Activated naive CD4-positive, alpha-beta T cell treated with anti-CD3 and anti-CD28 coated beads for 36 hours (primary cell): ENCODE measurements around the gene PHLPP1. TPM values are rescaled to one million over a fixed set of nuclear protein-coding genes. Genes with fewer than 3 reads are reported as not detected.
"Not testable (repeated sequence)": the region's sequence is repeated elsewhere in the genome, so short reads cannot be mapped to it uniquely, and the experiment has no call there.

ENCODE experiments used
- CTCF ChIA-PET: fragments of 350-600 bp; sonication (Branson Sonifier 250); formaldehyde crosslinking; loops from one replicate; lab custom pipeline; 2021; ENCODE audit warnings: antibody characterized with exemption; lab: Charles Lee
- DNase-seq: peaks from one replicate; pipeline ENCODE4 v3.0.0-alpha.2; 2020
- H3K27ac Mint-ChIP-seq: one replicate; pipeline ENCODE4 v1.8.0; 2021; ENCODE audit warnings: mild to moderate bottlenecking, mixed read lengths
- H3K27me3 Mint-ChIP-seq: one replicate; pipeline ENCODE4 v1.8.0; 2021; ENCODE audit warnings: low read depth, mixed read lengths
- H3K36me3 Mint-ChIP-seq: one replicate; pipeline ENCODE4 v1.8.0; 2021; ENCODE audit warnings: low read depth, mixed read lengths
- H3K4me1 Mint-ChIP-seq: one replicate; pipeline ENCODE4 v1.8.0; 2021; ENCODE audit warnings: low read depth, mixed read lengths
- H3K4me3 Mint-ChIP-seq: one replicate; pipeline ENCODE4 v1.8.0; 2021; ENCODE audit warnings: mild to moderate bottlenecking, moderate library complexity, mixed read lengths
- H3K9me3 Mint-ChIP-seq: one replicate; pipeline ENCODE4 v1.8.0; 2021; ENCODE audit warnings: mixed read lengths
- intact Hi-C: fragments of 100-400 bp; cut with micrococcal nuclease; formaldehyde crosslinking; loops from one replicate; pipeline ENCODE4 v1.15.1; 2023
- total RNA-seq, 2 experiments: library from RNA; stranded (reverse); gene quantifications; one replicate each; pipeline ENCODE4 v1.2.3, GENCODE V29; 2021

PHLPP1 gene
- total RNA-seq, 2 experiments from 2014 or later = 6.5 to 7.2 TPM

DNA sequence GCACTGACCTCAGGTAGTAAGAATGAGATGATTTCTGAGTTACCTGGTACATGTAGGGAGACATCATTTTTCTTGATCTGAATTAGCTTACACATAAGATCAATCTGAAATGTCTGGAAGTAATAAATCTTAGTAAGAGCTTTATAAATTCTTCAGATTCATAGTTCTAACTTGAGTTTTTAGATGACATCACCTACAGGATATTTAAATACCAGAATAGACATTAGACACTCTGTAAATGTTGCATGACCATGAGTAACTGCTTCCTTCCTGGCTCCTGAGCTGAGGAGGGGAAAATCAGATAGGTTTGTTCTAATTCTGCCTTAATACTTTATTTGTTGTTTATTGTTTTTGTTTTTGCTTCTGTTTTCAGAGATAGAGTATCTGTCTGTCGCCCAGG lies 181.8 kb downstream of the PHLPP1 start:
- Mint-ChIP-seq H3K9me3 (no peaks in the 10 kb centered on the region), H3K36me3 (peaks cover 4% of the 10 kb centered on the region), H3K27ac (no peak overlapping the region), H3K27me3 (no peaks in the 10 kb centered on the region), H3K4me1 (no peaks in the 10 kb centered on the region), H3K4me3 (no peak overlapping the region)
- intact Hi-C loops = no loop called here
- CTCF ChIA-PET = no interaction called here
- DNase-seq = no peak

DNA sequence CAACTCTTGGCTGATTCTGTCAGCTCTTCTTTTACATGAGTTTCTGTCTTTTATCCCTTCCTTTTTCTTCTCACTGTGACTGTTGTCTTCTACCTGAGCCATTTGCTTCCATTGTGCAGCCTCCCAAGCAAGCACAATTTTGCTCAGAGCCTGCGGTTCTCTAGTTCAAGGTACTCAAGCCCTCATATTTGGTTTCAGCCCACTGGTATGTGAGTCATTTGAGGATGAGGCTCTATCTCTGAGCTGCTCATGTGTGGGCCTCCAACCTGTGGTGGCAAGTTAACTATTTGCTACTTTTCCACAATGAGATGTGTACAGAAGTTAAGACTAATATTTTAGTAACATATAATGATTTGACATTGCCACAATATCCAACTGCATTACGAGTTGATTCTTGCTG lies 183.0 kb downstream of the PHLPP1 start:
- DNase-seq = no peak
- intact Hi-C loops = no loop called here

DNA sequence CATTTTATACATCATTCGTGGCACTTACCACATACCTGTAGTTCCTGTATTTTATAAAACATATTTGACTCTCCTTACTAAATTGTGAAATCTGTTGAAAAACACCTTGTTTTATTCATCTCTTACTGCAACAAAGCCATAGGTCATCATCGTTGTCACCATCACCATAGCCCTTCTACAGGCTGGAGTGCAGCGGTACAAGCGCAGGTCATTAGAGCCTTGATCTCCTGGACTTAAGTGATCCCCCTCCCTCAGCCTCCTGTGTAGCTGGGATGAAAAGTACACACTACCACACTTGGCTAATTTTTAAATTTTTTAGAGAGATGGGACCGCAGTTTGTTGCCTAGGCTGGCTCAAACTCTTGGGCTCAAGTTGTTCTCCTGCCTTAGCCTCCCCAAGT lies 184.2 kb downstream of the PHLPP1 start:
- Mint-ChIP-seq H3K27me3 (no peaks in the 10 kb centered on the region), H3K27ac (no peak overlapping the region), H3K36me3 (peaks cover 9% of the 10 kb centered on the region), H3K4me3 (no peak overlapping the region), H3K4me1 (no peaks in the 10 kb centered on the region), H3K9me3 (no peaks in the 10 kb centered on the region)
- DNase-seq = no peak
- CTCF ChIA-PET = no interaction called here
- intact Hi-C loops = no loop called here

More for the DNA sequence above, 183.0 kb downstream of the PHLPP1 start:
- CTCF ChIA-PET = no interaction called here
- Mint-ChIP-seq H3K4me1 (no peaks in the 10 kb centered on the region), H3K27me3 (no peaks in the 10 kb centered on the region), H3K4me3 (no peak overlapping the region), H3K27ac (no peak overlapping the region), H3K36me3 (peaks cover 4% of the 10 kb centered on the region), H3K9me3 (no peaks in the 10 kb centered on the region)

DNA sequence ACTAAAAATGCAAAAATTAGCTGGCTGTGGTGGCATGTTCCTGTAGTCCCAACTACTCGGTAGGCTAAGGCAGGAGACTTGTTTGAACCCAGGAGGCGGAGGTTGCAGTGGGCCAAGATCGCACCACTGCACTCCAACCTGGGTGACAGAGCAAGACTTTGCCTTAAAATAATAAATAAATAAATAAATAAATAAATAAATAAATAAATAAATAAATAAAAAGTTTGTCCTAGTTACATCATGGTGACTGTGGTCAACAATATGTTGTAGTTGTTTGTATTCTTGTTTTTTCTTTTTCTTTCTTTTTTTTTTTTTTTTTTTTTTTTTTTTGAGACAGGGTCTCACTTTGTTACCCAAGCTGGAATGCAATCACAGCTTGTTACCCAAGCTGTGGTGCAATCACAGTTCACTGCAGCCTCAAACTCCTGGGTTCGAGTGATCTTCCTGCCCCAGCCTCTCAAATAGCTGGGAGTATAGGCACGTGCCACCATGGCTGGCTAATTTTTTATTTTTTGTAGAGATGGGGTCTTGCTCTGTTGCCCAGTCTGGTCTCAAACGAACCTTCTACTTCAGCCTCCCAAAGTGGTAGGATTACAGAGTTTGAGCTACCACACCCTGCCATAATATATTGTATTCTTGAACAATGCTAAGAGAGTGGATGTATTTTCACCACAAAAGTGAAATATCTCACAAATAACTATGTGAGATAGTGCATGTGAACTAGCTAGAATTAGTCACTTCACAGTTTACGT lies 185.0 kb downstream of the PHLPP1 start:
- no peak overlapping the region for H3K4me3 Mint-ChIP-seq
- intact Hi-C loops = no loop called here
- no peaks in the 10 kb centered on the region for H3K4me1 Mint-ChIP-seq
- no peaks in the 10 kb centered on the region for H3K27me3 Mint-ChIP-seq
- H3K27ac Mint-ChIP-seq = no peak overlapping the region
- H3K9me3 Mint-ChIP-seq = no peaks in the 10 kb centered on the region
- H3K36me3 Mint-ChIP-seq = peaks cover 10% of the 10 kb centered on the region
- CTCF ChIA-PET = interaction anchor here (1.2 kb wide), 1 partner anchor 185 kb away, joined by 9 read pairs; no protein-coding TSS in a partner anchor
- no peak for DNase-seq

DNA sequence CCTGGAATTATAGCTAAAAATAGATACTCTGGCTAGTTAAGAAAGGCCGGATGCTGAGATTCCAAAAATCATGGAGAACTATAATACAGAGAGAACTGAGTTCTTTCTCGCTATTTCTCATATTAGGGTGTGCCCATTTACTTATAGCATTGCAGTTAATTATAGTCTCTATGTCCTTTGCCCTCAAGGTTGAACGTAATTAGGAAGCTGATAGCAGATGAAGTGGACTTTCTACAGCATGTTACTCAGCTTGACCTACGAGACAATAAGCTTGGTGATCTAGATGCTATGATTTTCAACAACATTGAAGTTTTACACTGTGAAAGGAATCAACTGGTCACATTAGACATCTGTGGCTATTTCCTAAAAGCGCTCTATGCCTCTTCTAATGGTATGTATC lies 187.4 kb downstream of the PHLPP1 start:
- intact Hi-C loops = no loop called here
- Mint-ChIP-seq H3K4me1 (no peaks in the 10 kb centered on the region), H3K4me3 (no peak overlapping the region), H3K36me3 (peaks cover 12% of the 10 kb centered on the region), H3K27me3 (no peaks in the 10 kb centered on the region), H3K27ac (no peak overlapping the region), H3K9me3 (no peaks in the 10 kb centered on the region)
- DNase-seq = no peak
- CTCF ChIA-PET = interaction anchor here (0.5 to 0.6 kb wide), 2 partner anchors 55 to 615 kb away, joined by 3 to 5 read pairs; no protein-coding TSS in a partner anchor

DNA sequence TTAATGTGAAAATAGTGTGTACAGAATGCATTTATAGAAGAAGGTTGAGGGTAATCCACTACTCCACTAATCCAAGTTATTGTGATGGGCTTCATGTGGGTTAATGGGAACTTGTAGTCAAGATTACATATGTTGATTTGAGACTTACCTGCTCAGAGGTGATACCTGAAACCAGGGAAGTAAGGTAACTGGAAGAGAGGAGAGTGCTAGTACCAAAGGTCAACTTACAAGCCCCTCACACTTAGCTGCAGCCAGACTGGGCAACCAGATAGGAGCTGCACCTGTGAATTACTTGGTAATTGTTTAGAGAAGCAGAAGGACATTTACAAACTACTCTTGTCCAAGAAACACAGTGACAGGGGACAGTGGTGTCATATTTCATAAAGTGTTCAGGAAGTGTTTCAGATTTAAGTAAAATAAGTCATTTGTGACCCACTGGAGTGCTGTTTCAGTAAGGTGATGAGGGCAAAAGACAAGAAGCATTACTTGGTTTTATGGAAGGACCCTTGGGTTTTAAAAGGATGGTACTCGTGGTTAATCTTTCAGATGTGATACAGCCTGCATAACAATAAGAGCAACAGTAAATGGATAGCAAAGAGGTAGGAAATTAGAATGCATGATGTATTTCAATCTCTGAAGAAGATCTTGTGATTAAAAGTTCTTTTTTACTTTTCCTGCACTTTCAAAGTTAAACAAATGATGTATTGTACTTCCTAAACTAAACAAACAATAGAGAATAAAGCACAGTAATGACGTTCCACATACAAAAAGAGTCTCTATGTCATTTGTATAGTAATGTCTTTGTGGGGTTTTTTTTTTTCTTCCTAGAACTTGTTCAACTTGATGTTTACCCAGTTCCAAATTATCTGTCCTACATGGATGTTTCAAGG lies 189.3 kb downstream of the PHLPP1 start:
- Mint-ChIP-seq H3K36me3 (peaks cover 9% of the 10 kb centered on the region), H3K9me3 (no peaks in the 10 kb centered on the region), H3K4me3 (no peak overlapping the region), H3K27ac (no peak overlapping the region), H3K27me3 (no peaks in the 10 kb centered on the region), H3K4me1 (no peaks in the 10 kb centered on the region)
- no peak for DNase-seq
- CTCF ChIA-PET = interaction anchor here (0.6 kb wide), 1 partner anchor 196 kb away, joined by 3 read pairs; no protein-coding TSS in a partner anchor
- intact Hi-C loops = no loop called here

DNA sequence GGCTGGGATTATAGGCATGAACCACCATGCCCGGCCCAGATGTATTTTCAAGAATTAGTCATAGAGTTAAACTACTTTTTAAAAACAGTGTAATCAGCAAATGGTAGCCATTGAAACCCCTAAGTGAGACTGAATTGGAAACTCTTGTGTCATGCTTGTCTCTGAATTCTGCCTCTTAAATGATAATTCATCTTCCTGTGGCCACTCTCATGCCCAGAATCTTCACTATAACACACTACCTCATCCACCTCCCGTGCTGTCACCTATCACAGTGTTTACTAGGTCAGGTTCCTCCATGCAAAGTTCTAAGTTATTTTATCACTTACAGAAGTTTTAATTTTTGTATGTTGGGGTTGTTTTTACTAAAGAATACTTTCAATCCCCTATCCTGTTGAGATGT lies 197.5 kb downstream of the PHLPP1 start:
- Mint-ChIP-seq H3K4me1 (no peaks in the 10 kb centered on the region), H3K4me3 (no peak overlapping the region), H3K36me3 (peaks cover 2% of the 10 kb centered on the region), H3K27me3 (no peaks in the 10 kb centered on the region), H3K27ac (no peak overlapping the region), H3K9me3 (no peaks in the 10 kb centered on the region)
- intact Hi-C loops = no loop called here
- CTCF ChIA-PET = no interaction called here
- DNase-seq = no peak

DNA sequence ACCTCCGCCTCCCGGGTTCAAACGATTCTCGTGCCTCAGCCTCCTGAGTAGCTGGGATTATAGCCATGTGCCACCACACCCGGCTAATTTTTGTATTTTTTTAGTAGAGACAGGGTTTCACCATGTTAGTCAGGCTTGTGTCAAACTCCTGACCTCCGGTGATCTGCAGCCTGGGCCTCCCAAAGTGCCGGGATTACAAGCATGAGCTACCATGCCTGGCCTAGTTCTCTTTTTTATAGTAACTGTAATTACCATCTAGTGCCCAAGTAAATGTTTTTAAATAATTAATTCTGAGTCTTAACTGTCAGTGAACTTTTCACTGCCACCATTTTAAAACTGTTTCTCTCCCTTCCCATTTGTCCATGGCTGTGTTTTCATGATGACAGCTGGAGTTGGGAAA lies 198.5 kb downstream of the PHLPP1 start:
- H3K9me3 Mint-ChIP-seq, DNase-seq, H3K4me1 Mint-ChIP-seq, intact Hi-C loops, H3K27ac Mint-ChIP-seq, H3K27me3 Mint-ChIP-seq, CTCF ChIA-PET, H3K4me3 Mint-ChIP-seq, H3K36me3 Mint-ChIP-seq: not testable (repeated sequence)

DNA sequence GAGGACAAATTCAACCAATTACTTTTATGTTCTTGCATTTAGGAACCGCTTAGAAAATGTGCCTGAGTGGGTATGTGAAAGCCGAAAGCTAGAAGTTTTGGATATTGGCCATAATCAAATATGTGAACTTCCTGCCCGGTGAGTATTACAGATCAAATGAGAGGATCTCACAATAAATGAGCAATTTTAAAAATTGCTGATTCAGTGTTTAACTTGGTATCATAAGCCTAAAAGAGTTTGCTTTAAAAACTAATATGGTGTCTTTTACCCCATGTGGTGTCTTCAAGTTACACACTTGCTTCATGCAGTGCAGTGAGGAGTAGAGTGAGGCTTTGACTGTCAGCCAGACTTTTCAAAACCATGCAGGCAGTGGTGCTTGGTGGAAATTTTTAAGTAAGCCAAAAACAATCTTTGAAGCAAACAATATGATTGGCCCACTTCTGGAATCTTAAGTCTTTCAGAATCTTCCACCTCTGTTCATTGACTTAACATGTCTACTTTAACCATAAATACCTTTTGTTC lies 199.6 kb downstream of the PHLPP1 start:
- Mint-ChIP-seq H3K27me3 (no peaks in the 10 kb centered on the region), H3K36me3 (peaks cover 2% of the 10 kb centered on the region), H3K9me3 (no peaks in the 10 kb centered on the region), H3K4me1 (no peaks in the 10 kb centered on the region), H3K27ac (no peak overlapping the region), H3K4me3 (no peak overlapping the region)
- intact Hi-C loops = no loop called here
- DNase-seq = no peak
- CTCF ChIA-PET = no interaction called here

DNA sequence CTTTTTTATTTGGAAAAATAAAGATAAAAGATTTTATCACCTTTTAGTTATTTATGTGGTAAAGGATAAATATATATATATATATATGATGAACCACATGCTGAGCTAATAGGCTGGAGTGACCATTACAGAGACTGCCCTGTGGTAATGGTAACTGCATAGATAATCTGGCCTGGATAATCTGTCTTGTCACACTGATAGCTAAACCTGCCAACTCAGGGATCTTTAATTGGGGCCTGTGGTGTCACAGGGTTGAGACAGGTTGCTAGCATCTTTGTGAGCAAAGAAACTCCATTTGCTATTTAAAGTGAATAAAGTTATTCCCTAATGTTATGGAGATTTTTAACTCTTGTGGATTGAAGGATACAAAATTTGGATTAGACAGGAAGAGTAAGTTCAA lies 203.0 kb downstream of the PHLPP1 start:
- H3K36me3 Mint-ChIP-seq = peaks cover 2% of the 10 kb centered on the region
- CTCF ChIA-PET = interaction anchor here (0.6 kb wide), 1 partner anchor 51 kb away, joined by 4 read pairs; no protein-coding TSS in a partner anchor
- H3K27me3 Mint-ChIP-seq = no peaks in the 10 kb centered on the region
- no peak overlapping the region for H3K4me3 Mint-ChIP-seq
- no peak overlapping the region for H3K27ac Mint-ChIP-seq
- DNase-seq = no peak
- intact Hi-C loops = no loop called here
- H3K9me3 Mint-ChIP-seq = no peaks in the 10 kb centered on the region
- H3K4me1 Mint-ChIP-seq = no peaks in the 10 kb centered on the region

DNA sequence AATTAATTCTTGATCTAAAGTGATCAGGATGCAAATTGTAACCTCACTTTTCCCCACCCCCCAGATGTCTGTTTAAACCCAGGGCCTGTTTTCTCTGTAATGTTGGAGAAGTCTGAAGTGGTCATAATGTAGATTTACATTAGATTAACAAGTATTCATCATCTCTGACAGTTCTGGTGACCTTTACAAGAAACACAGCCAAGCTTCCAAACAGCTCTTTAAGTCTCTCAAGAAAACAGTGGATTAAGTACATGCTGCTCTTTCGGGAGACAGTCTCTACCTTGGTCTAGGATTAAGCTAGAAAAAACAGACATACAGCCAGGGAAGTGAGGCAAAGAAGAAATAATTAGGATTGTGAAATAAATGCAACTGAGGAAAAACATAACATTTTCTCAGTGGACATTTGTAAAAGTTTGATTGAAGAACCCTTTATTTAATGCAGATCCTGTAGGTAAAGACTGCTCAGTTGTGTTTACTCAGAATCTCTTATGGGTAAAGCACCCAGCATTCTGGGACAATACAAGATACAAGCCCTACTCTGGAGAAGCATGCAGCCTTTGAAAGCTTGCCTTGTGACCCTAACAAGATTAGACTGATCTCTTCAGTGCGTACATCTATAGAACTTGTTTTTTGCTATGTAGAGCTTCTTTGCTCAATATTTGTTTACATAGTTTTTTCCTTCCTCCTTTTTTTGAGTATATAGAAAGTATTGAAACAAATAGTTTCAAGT lies 203.9 kb downstream of the PHLPP1 start:
- CTCF ChIA-PET = interaction anchor here (0.6 kb wide), 2 partner anchors 39 to 52 kb away, joined by 3 to 4 read pairs; no protein-coding TSS in a partner anchor
- intact Hi-C loops = no loop called here

More for the DNA sequence above, 203.9 kb downstream of the PHLPP1 start:
- Mint-ChIP-seq H3K9me3 (no peaks in the 10 kb centered on the region), H3K27me3 (no peaks in the 10 kb centered on the region), H3K4me3 (no peak overlapping the region), H3K27ac (no peak overlapping the region), H3K4me1 (no peaks in the 10 kb centered on the region), H3K36me3 (peaks cover 2% of the 10 kb centered on the region)
- DNase-seq = no peak
